Lower leg skin (tissue), 4 donors: ENCODE results near the gene ELP6. TPM values are rescaled to one million over a fixed set of nuclear protein-coding genes. Genes with fewer than 3 reads are reported as not detected.

Experiments used
- DNase-seq, 2 donors: peaks; one replicate each; pipeline ENCODE4 v3.0.0-alpha.2; 2019; ENCODE audit warnings: low spot score in 2 of 2
- H3K4me3 ChIP-seq: fragments of 200-600 bp; sonication (generic); 2 replicates; pipeline ENCODE4 v1.5.1; 2017; ENCODE audit warnings: mild to moderate bottlenecking, low read depth; ENCODE audit not compliant: poor library complexity, severe bottlenecking
- CTCF ChIP-seq, 3 donors: fragments of 450-650 bp; IDR thresholded peaks; one replicate each; pipeline ENCODE4 v1.5.1; 2016; ENCODE audit warnings: antibody characterized with exemption in 3 of 3, mild to moderate bottlenecking in 3 of 3, moderate library complexity in 2 of 3
- POLR2A ChIP-seq, 2 donors: fragments of 450-650 bp; IDR thresholded peaks; one replicate each; pipeline ENCODE4 v1.6.1; 2016 to 2017; ENCODE audit warnings: antibody characterized with exemption in 2 of 2, mild to moderate bottlenecking in 1 of 2, moderate library complexity in 1 of 2
- WGBS, 2 donors: methylation state at CpG; one replicate each; pipeline ENCODE4 v1.1.5; 2018; 5-methylcytosine and 5-hydroxymethylcytosine counted together
- intact Hi-C: fragments of 100-400 bp; cut with DNase I; formaldehyde crosslinking; loops from one replicate; pipeline ENCODE4 v1.15.0; 2023; ENCODE audit warnings: low total_unique reads
- total RNA-seq, 4 donors: library from RNA; depleted of rRNA; stranded (reverse); fragments of >200 nt; gene quantifications; one replicate each; pipeline ENCODE4 v1.1.0, GENCODE V29; 2016

The ELP6 gene
- total RNA-seq, 4 donors from 2014 or later: 17.8 to 24.0 (median 19.4) TPM

GRCh38 chr3:47533481-47533880 lies 20.0 kb upstream of the ELP6 start:
- H3K4me3 ChIP-seq: no peak overlapping the region
- intact Hi-C loops: no loop called here
- WGBS, 2 donors: 44 to 55% methylated on average over 2 of the region's 2 CpGs
- TF ChIP-seq CTCF (IDR thresholded peaks at IDR 0.05): no peak
- no peak for TF ChIP-seq POLR2A (IDR thresholded peaks at IDR 0.05)
- no peak for DNase-seq

- DNase-seq: no peak
- H3K4me3 ChIP-seq: no peak overlapping the region
- 61 to 68% methylated on average over 6 of the region's 6 CpGs for WGBS, 2 donors
- intact Hi-C loops: no loop called here
- TF ChIP-seq CTCF (IDR thresholded peaks at IDR 0.05) (no peak), POLR2A (IDR thresholded peaks at IDR 0.05) (no peak)
Measured at GRCh38 chr3:47527952-47528725, 14.6 kb upstream of the ELP6 start.

GRCh38 chr3:47525617-47526016 lies 12.1 kb upstream of the ELP6 start:
- no peak overlapping the region for H3K4me3 ChIP-seq
- WGBS, 2 donors: 87 to 90% methylated on average over 4 of the region's 4 CpGs
- TF ChIP-seq CTCF (IDR thresholded peaks at IDR 0.05) (no peak), POLR2A (IDR thresholded peaks at IDR 0.05) (no peak)
- no peak for DNase-seq
- intact Hi-C loops: no loop called here

GRCh38 chr3:47523310-47524073 lies 10.0 kb upstream of the ELP6 start:
- WGBS, 2 donors: 42 to 56% methylated on average over 4 of the region's 4 CpGs
- H3K4me3 ChIP-seq: no peak overlapping the region
- no peak for DNase-seq
- intact Hi-C loops: loop anchor here (5.0 kb wide), 1 partner anchor 269 kb away; no protein-coding TSS in a partner anchor
- no peak for TF ChIP-seq CTCF (IDR thresholded peaks at IDR 0.05)
- TF ChIP-seq POLR2A (IDR thresholded peaks at IDR 0.05): no peak

GRCh38 chr3:47522082-47522987 lies 8.8 kb upstream of the ELP6 start:
- DNase-seq: peak; percentile 80 to 95
- WGBS, 2 donors: 36 to 41% methylated on average over 14 to 15 of the region's 15 CpGs
- no peak overlapping the region for H3K4me3 ChIP-seq
- intact Hi-C loops: loop anchor here (5.0 kb wide), 1 partner anchor 270 kb away; no protein-coding TSS in a partner anchor
- TF ChIP-seq CTCF (IDR thresholded peaks at IDR 0.05) (peak in 1 of 3 donors; percentile 87), POLR2A (IDR thresholded peaks at IDR 0.05) (no peak)
